Spleen (tissue), 11 donors: ENCODE results near the gene COPS9. TPM values are rescaled to one million over a fixed set of nuclear protein-coding genes. Genes with fewer than 3 reads are reported as not detected.

ENCODE experiments used
- DNase-seq: peaks from one replicate; pipeline ENCODE4 v3.0.0-alpha.2; 2020
- H3K27ac ChIP-seq, 8 donors: fragments of 200-600 bp; sonication (generic) in 7 of 8; 1 replicate in 4 of 8; 2 replicates in 4 of 8; pipeline versions ENCODE4 v1.5.0 to v1.8.0; 2016 to 2021; ENCODE audit warnings: inconsistent platforms in 4 of 8, mild to moderate bottlenecking in 4 of 8, moderate library complexity in 1 of 8
- H3K27me3 ChIP-seq, 7 donors: fragments of 200-600 bp; sonication (generic) in 6 of 7; replicated peaks in 1 of 7; 1 replicate in 4 of 7; 2 replicates in 3 of 7; pipeline versions ENCODE4 v1.5.0 to v1.8.0; 2016 to 2021; ENCODE audit warnings: inconsistent platforms in 3 of 7, mild to moderate bottlenecking in 1 of 7
- H3K36me3 ChIP-seq, 6 donors: fragments of 200-600 bp; sonication (generic) in 5 of 6; 1 replicate in 4 of 6; 2 replicates in 2 of 6; pipeline versions ENCODE4 v1.5.0 to v1.8.0; 2016 to 2021; ENCODE audit warnings: inconsistent platforms in 2 of 6
- H3K4me1 ChIP-seq, 6 donors: fragments of 200-600 bp; sonication (generic) in 5 of 6; 1 replicate in 3 of 6; 2 replicates in 3 of 6; pipeline versions ENCODE4 v1.5.0 to v1.8.0; 2016 to 2021; ENCODE audit warnings: inconsistent platforms in 3 of 6
- H3K4me3 ChIP-seq, 8 donors: fragments of 200-600 bp; sonication (generic) in 7 of 8; 1 replicate in 4 of 8; 2 replicates in 4 of 8; pipeline versions ENCODE4 v1.5.0 to v1.8.0; 2016 to 2021; ENCODE audit warnings: inconsistent platforms in 4 of 8, mild to moderate bottlenecking in 4 of 8, moderate library complexity in 2 of 8
- H3K9me3 ChIP-seq, 8 donors: fragments of 200-600 bp; sonication (generic) in 7 of 8; 1 replicate in 4 of 8; 2 replicates in 4 of 8; pipeline versions ENCODE4 v1.5.0 to v1.8.0; 2016 to 2021; ENCODE audit warnings: inconsistent platforms in 4 of 8
- POLR2A ChIP-seq, 3 donors: fragments of 450-650 bp; IDR thresholded peaks; one replicate each; pipeline ENCODE4 v1.5.1; 2017; ENCODE audit warnings: antibody characterized with exemption in 3 of 3, mild to moderate bottlenecking in 1 of 3
- POLR2AphosphoS5 ChIP-seq, 3 donors: sonication (generic); formaldehyde crosslinking; IDR thresholded peaks; one replicate each; pipeline ENCODE4 v1.5.1; 2017; ENCODE audit warnings: antibody characterized with exemption in 3 of 3
- WGBS, 5 donors: extraction: QIAGEN DNeasy Blood & Tissue Kit in 3 of 5; methylation state at CpG; one replicate each; pipeline versions ENCODE4 v1.1.5 to v1.1.7; 2013 to 2018; 5-methylcytosine and 5-hydroxymethylcytosine counted together
- intact Hi-C: fragments of 100-400 bp; cut with DNase I; formaldehyde crosslinking; loops from one replicate; pipeline ENCODE4 v1.15.0; 2023; ENCODE audit warnings: low total_unique reads
- polyA plus RNA-seq, 3 donors: library from polyadenylated mRNA; stranded (reverse); fragments of 200-250 nt; gene quantifications; one replicate each; pipeline ENCODE4 v1.2.1, GENCODE V29; 2013
- total RNA-seq, 7 donors: library from RNA; depleted of rRNA in 3 of 7; stranded (reverse); fragments of >200 nt in 3 of 7; fragmentation: NEBNext Ultra II Directional in 4 of 7; extraction: Animal tissue kit (Norgen Biotek cat#: 25700) in 4 of 7; gene quantifications; one replicate each; pipeline versions ENCODE4 v1.1.0 to v1.2.1, GENCODE V29; 2016 to 2021
- TF ChIP-seq, protein P1 (sequence below), 11 experiments: fragments of 200-600 bp in 7 of 11; fragments of 450-650 bp in 4 of 11; sonication (generic) in 4 of 11; IDR thresholded peaks in 8 of 11; conservative IDR thresholded peaks in 3 of 11; 1 replicate in 7 of 11; 2 replicates in 4 of 11; pipeline versions ENCODE4 v1.4.0 to v1.8.0; 2016 to 2021; ENCODE audit warnings: antibody characterized with exemption in 11 of 11, inconsistent platforms in 4 of 11, mild to moderate bottlenecking in 1 of 11
- donor health status: healthy with polysubstance abuse.
- donor health status: DM: no; HTN: no; CAD: no; lungs with moderate emphysema.
- donor health status: DM: no; HTN: no; CAD: no.
- donor health status: Bipolar disorder and iron deficiency.
- donor health status: healthy.
- donor health status: DM: no; HTN: no; CAD: no.
- donor health status: DM: yes; HTN: yes; CAD: no.

The COPS9 gene
- total and polyA plus RNA-seq, 10 donors, result 74.7 to 441 (median 95.0) TPM

DNA sequence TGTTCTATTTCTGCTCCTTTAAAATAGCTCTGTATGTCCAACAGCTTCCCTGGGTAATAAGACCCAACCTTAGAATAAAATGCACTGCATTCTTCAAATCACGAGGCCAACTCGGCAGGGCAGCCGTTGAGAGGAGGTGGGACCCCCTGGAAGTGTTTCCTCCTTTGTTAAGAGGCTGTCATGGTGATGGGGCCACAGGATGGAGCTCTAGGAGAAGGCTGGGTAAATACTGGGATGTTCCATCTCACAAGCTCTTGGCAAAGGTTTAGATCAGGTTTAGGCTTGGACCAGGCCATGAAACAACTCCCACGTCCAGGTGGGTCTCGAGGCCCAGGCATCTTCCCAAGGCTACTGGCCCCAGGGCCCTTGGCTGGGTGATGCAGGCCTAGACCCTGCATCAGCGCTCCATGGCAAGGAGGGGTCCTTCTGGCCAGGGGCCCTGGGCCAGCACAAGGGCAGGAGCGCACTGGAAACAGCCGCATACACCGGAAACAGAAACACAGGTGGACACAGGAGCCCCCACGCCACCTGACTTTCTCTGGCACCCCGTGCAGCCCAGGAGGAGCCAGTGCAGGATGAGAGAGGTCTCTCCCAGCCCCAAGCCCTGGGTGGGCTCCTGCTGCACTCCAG, 43.2 kb upstream of the COPS9 start:
- H3K27ac ChIP-seq, result no peak overlapping the region
- intact Hi-C loops, result no loop called here
- TF ChIP-seq, protein P1, sequence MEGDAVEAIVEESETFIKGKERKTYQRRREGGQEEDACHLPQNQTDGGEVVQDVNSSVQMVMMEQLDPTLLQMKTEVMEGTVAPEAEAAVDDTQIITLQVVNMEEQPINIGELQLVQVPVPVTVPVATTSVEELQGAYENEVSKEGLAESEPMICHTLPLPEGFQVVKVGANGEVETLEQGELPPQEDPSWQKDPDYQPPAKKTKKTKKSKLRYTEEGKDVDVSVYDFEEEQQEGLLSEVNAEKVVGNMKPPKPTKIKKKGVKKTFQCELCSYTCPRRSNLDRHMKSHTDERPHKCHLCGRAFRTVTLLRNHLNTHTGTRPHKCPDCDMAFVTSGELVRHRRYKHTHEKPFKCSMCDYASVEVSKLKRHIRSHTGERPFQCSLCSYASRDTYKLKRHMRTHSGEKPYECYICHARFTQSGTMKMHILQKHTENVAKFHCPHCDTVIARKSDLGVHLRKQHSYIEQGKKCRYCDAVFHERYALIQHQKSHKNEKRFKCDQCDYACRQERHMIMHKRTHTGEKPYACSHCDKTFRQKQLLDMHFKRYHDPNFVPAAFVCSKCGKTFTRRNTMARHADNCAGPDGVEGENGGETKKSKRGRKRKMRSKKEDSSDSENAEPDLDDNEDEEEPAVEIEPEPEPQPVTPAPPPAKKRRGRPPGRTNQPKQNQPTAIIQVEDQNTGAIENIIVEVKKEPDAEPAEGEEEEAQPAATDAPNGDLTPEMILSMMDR (IDR thresholded peaks at IDR 0.05 in 8 of 11, conservative IDR thresholded peaks at IDR 0.05 in 3 of 11), result no peak
- TF ChIP-seq POLR2A (IDR thresholded peaks at IDR 0.05) (no peak), POLR2AphosphoS5 (IDR thresholded peaks at IDR 0.05) (no peak)
- DNase-seq, result peak; percentile 41
- 57 to 83% (median 78%) methylated on average over 8 to 11 of the region's 11 CpGs for WGBS, 5 donors
- H3K27me3 ChIP-seq, result peaks cover 0 to 39% (median 0%) of the 10 kb centered on the region in 7 donors
- no peaks in the 10 kb centered on the region for H3K36me3 ChIP-seq
- no peaks in the 10 kb centered on the region for H3K4me1 ChIP-seq
- H3K9me3 ChIP-seq, result no peaks in the 10 kb centered on the region
- no peak overlapping the region for H3K4me3 ChIP-seq

DNA sequence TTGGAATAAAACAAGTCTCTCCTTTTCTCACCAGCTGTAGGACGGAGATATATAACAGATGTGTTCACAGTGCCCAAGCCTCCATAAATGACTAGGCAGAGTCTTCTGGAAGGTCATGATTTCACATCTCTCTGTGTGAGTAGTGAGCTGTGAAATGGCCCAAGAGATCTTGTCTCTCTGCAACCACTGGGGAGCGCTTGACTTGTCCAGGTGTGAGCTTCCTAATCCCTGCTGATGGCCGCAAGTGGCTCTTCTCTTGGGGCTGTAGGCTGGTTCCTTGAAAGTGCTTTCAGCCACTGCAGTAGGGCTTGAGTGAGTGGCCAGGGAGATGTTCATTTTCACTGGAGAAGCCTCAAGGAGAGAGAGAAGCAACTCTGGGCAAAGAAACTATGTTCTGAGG, 42.5 kb upstream of the COPS9 start:
- Histone ChIP-seq H3K4me1 (no peaks in the 10 kb centered on the region), H3K9me3 (no peaks in the 10 kb centered on the region), H3K36me3 (no peaks in the 10 kb centered on the region), H3K27me3 (peaks cover 0 to 39% (median 0%) of the 10 kb centered on the region in 7 donors), H3K27ac (no peak overlapping the region), H3K4me3 (no peak overlapping the region)
- TF ChIP-seq POLR2A (IDR thresholded peaks at IDR 0.05) (no peak), POLR2AphosphoS5 (IDR thresholded peaks at IDR 0.05) (no peak)
- TF ChIP-seq, protein P1 (IDR thresholded peaks at IDR 0.05 in 8 of 11, conservative IDR thresholded peaks at IDR 0.05 in 3 of 11), result no peak
- DNase-seq, result peak; percentile 9
- intact Hi-C loops, result no loop called here
- 65 to 88% (median 75%) methylated on average over 3 of the region's 3 CpGs for WGBS, 5 donors

DNA sequence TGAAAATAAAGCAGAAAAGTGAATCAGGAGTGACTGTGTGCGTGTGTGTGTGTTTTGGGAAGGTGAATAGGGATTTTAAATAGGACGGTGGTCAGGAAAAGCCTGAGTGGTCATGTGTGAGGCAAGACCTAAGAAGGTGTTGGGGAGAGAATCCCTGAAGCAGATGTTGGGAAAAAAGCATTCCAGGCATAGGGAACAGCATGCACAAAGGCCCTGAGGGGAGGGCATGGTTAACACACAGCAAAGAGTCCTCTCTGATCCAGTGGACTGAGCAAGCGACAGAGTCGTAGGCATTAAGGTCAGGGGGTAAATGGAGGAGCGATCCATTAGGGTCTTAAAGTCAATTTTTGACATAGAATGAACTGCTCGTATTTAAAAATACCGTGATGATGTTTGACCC, 38.4 kb upstream of the COPS9 start:
- Histone ChIP-seq H3K4me3 (no peak overlapping the region), H3K4me1 (no peaks in the 10 kb centered on the region), H3K9me3 (no peaks in the 10 kb centered on the region), H3K27me3 (peaks cover 0 to 12% (median 0%) of the 10 kb centered on the region in 7 donors), H3K36me3 (no peaks in the 10 kb centered on the region), H3K27ac (no peak overlapping the region)
- WGBS, 5 donors, result 72 to 77% (median 72%) methylated on average over 7 of the region's 7 CpGs
- intact Hi-C loops, result no loop called here
- TF ChIP-seq, protein P1 (IDR thresholded peaks at IDR 0.05 in 8 of 11, conservative IDR thresholded peaks at IDR 0.05 in 3 of 11), result no peak
- TF ChIP-seq POLR2A (IDR thresholded peaks at IDR 0.05) (no peak), POLR2AphosphoS5 (IDR thresholded peaks at IDR 0.05) (no peak)
- no peak for DNase-seq

DNA sequence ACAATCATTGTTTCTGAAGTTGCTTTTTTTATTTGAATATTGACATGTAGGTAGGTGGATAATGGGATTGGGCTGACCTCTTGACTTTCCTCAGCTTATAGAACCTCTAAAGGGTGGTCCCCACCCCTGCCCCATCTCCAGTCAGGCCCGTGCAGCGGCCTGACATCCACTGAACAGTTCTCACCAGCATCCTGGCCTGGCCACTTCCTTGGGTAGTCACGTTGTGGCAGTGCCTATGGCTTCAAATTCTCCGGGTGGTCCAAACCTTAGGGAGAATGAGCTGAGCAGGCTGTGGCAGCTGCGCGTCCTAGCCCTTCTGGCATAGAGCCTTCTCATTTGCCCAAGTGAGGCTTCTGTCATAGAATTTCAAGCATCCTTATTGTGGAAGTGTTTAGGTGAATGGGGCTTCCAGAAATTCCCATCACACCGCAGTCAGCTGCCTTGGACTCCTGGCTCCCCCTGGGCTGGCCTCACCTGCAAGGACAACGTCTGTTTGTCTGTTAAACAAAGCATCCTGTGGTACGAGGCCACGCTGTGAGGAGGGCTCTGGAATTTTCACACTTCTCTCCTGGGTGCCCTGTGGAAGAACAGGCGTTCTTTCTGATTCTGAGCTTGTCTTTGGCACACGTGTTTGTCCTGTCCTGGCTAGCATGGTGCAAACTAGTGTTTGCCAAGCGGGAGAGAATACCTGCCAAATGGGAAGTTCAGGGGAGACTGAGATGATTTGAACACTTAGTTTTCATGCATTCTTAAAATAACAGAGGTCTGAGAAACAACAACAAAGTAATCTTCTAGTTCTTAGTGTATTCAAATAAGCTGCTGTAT, 36.2 kb upstream of the COPS9 start:
- Histone ChIP-seq H3K36me3 (no peaks in the 10 kb centered on the region), H3K4me3 (no peak overlapping the region), H3K27ac (no peak overlapping the region), H3K9me3 (no peaks in the 10 kb centered on the region), H3K4me1 (no peaks in the 10 kb centered on the region), H3K27me3 (peaks cover 0 to 29% (median 0%) of the 10 kb centered on the region in 7 donors)
- DNase-seq, result peak; percentile 46
- TF ChIP-seq POLR2A (IDR thresholded peaks at IDR 0.05) (no peak), POLR2AphosphoS5 (IDR thresholded peaks at IDR 0.05) (no peak)
- TF ChIP-seq, protein P1 (IDR thresholded peaks at IDR 0.05 in 8 of 11, conservative IDR thresholded peaks at IDR 0.05 in 3 of 11), result no peak
- intact Hi-C loops, result no loop called here
- 81 to 91% (median 84%) methylated on average over 11 to 13 of the region's 13 CpGs for WGBS, 5 donors
